K562 (cell line): ENCODE data around the gene STAB1. TPM values are rescaled to one million over a fixed set of nuclear protein-coding genes. Genes with fewer than 3 reads are reported as not detected.
A peak's percentile ranks its signal among the peaks of the same experiment; 100 is the strongest.

Experiments used
- ATAC-seq: fragments of 200-7000 bp; cut with Tn5 transposase; 3 replicates; pipeline ENCODE4 v1.9.1; 2020; ENCODE audit warnings: moderate library complexity
- BruUV-seq: library from RNA; stranded (reverse); fragments of 400-500 nt; replicated peaks from 2 replicates; lab custom pipeline; 2021; lab: Mats Ljungman, UMichigan
- CTCF ChIA-PET: fragments of 300-600 bp; formaldehyde crosslinking; extraction: SDS; loops from one replicate; lab custom pipeline; 2021; ENCODE audit warnings: low intra/inter-chr PET ratio; lab: Yijun Ruan, JAX
- POLR2A ChIA-PET: fragments of 300-600, 350-650 bp; sonication (Branson Sonifier 250); formaldehyde crosslinking; extraction: SDS; loops from one replicate; lab custom pipeline; 2021; ENCODE audit warnings: antibody characterized with exemption, inconsistent platforms; lab: Yijun Ruan, JAX
- DNase-seq, 4 experiments: peaks; one replicate each; pipeline versions ENCODE4 v3.0.0 to v3.0.0-alpha.2; 2011 to 2018; ENCODE audit warnings: low spot score in 3 of 4, mixed read lengths in 3 of 4; ENCODE audit errors: extremely low read depth in 1 of 4
- FAIRE-seq: peaks from 2 replicates; lab custom pipeline; 2011; peaks lifted over from hg19 to GRCh38; lab: Jason Lieb, UNC
- H2AFZ ChIP-seq: 2 replicates; pipeline ENCODE4 v1.6.0; 2011; ENCODE audit warnings: low read depth, low read length, control low read depth, inconsistent platforms
- H3K27ac ChIP-seq: fragments of 200-600 bp; 3 replicates; pipeline ENCODE4 v1.8.0; 2011; ENCODE audit warnings: low read depth, mild to moderate bottlenecking, control low read depth, inconsistent platforms, low read length, moderate library complexity, mixed read lengths; ENCODE audit errors: extremely low read depth
- H3K27me3 ChIP-seq, 2 experiments: fragments of 300-600 bp in 1 of 2; 2 replicates in 1 of 2; 3 replicates in 1 of 2; pipeline versions ENCODE4 v1.6.0 to v1.8.0; 2011; ENCODE audit warnings: inconsistent platforms in 2 of 2, low read length in 2 of 2, mild to moderate bottlenecking in 1 of 2, mixed read lengths in 1 of 2, moderate library complexity in 1 of 2; ENCODE audit not compliant: control insufficient read depth in 2 of 2, insufficient read depth in 2 of 2
- H3K36me3 ChIP-seq: fragments of 300-600 bp; 3 replicates; pipeline ENCODE4 v1.8.0; 2011; ENCODE audit warnings: mild to moderate bottlenecking, low read length, inconsistent platforms; ENCODE audit not compliant: control insufficient read depth, insufficient read depth
- H3K4me1 ChIP-seq, 2 experiments: fragments of 200-600 bp in 1 of 2; replicated peaks in 1 of 2; 2 replicates in 1 of 2; 3 replicates in 1 of 2; pipeline versions ENCODE4 v1.5.1 to v1.8.0; 2011; ENCODE audit warnings: inconsistent platforms in 2 of 2, low read length in 2 of 2, mild to moderate bottlenecking in 1 of 2, mixed read lengths in 1 of 2, moderate library complexity in 1 of 2; ENCODE audit not compliant: control insufficient read depth in 2 of 2, insufficient read depth in 2 of 2
- H3K4me2 ChIP-seq: 2 replicates; pipeline ENCODE4 v1.6.1; 2011; ENCODE audit warnings: low read length, control low read depth, inconsistent platforms, mixed read lengths; ENCODE audit not compliant: insufficient read depth
- H3K4me3 ChIP-seq: fragments of 200-600 bp; sonication (generic), shearing (Covaris generic); 2 replicates; pipeline ENCODE4 v1.5.1; 2016; ENCODE audit warnings: control low read depth, inconsistent platforms
- H3K79me2 ChIP-seq: fragments of 200-600 bp; 3 replicates; pipeline ENCODE4 v1.8.0; 2011; ENCODE audit warnings: low read length, inconsistent platforms; ENCODE audit not compliant: control insufficient read depth, insufficient read depth
- H3K9ac ChIP-seq, 2 experiments: 2 replicates each; pipeline versions ENCODE4 v1.6.0 to v1.6.1; 2011; ENCODE audit warnings: low read depth in 2 of 2, low read length in 2 of 2, control low read depth in 1 of 2, inconsistent platforms in 1 of 2, mild to moderate bottlenecking in 1 of 2, mixed read lengths in 1 of 2; ENCODE audit not compliant: insufficient read depth in 1 of 2
- H3K9me1 ChIP-seq: one replicate; pipeline ENCODE4 v1.6.0; 2011; ENCODE audit warnings: inconsistent platforms, mild to moderate bottlenecking, low read length, moderate library complexity; ENCODE audit not compliant: control insufficient read depth, insufficient read depth
- H3K9me3 ChIP-seq: replicated peaks from 2 replicates; pipeline ENCODE4 v1.5.1; 2011; ENCODE audit warnings: low read depth, low read length, inconsistent platforms; ENCODE audit not compliant: control insufficient read depth, insufficient read depth
- H4K20me1 ChIP-seq: replicated peaks from 2 replicates; pipeline ENCODE4 v1.6.1; 2011; ENCODE audit warnings: low read length, inconsistent platforms, mixed read lengths; ENCODE audit not compliant: control insufficient read depth, insufficient read depth
- ETV5 ChIP-seq: sonication (generic); formaldehyde crosslinking; IDR thresholded peaks from 2 replicates; pipeline ENCODE4 v1.4.0; 2020; ENCODE audit warnings: low read depth, mild to moderate bottlenecking, missing genetic modification reagents
- PHB ChIP-seq: fragments of 250-450 bp; sonication (Bioruptor Pico); IDR thresholded peaks from 2 replicates; pipeline ENCODE4 v1.5.0; 2021
- REST ChIP-seq, 2 experiments: fragments of 450-650 bp; formaldehyde crosslinking in 1 of 2; IDR thresholded peaks; 2 replicates each; pipeline versions ENCODE4 v1.4.0 to v1.6.1; 2014 to 2020; ENCODE audit warnings: mild to moderate bottlenecking in 2 of 2, borderline replicate concordance in 1 of 2, low read depth in 1 of 2
- SPI1 ChIP-seq: IDR thresholded peaks from 2 replicates; pipeline ENCODE4 v1.6.1; 2011; ENCODE audit warnings: low read depth, low read length, control low read depth, borderline replicate concordance
- WGBS: fragments of 100-300 bp; shearing (Covaris generic); methylation state at CpG from one replicate; pipeline ENCODE4 v1.1.6; 2016; ENCODE audit warnings: low coverage, mixed read lengths; ENCODE audit not compliant: insufficient coverage; ENCODE audit errors: missing lambda C conversion rate; 5-methylcytosine and 5-hydroxymethylcytosine counted together
- in situ Hi-C: fragments of 300-500 bp; cut with MboI; formaldehyde crosslinking; loops from 4 replicates; pipeline ENCODE4 v1.15.0; 2018; ENCODE audit warnings: inconsistent platforms, mixed read lengths
- intact Hi-C: fragments of 100-400 bp; cut with micrococcal nuclease; formaldehyde crosslinking; loops from 2 replicates; pipeline ENCODE4 v1.14.2; 2022
- polyA plus RNA-seq, 8 experiments: library from polyadenylated mRNA; depleted of rRNA in 4 of 8; stranded (reverse) in 5 of 8; unstranded in 3 of 8; fragments of >200 nt; fragmentation: Nextera tagmentation in 2 of 8; fragmentation: Illumina TruSeq in 1 of 8; extraction: Ambion mirVana in 2 of 8; extraction: Trizol in 1 of 8; gene quantifications; 2 replicates each; pipeline versions ENCODE4 v1.2.1 to v1.2.3, GENCODE V29; 2011 to 2014; ENCODE audit warnings: inconsistent platforms in 1 of 8, missing spikeins in 1 of 8
- total RNA-seq, 7 experiments: library from RNA; depleted of rRNA in 6 of 7; stranded (reverse); fragments of >200 nt in 6 of 7; fragmentation: Illumina TruSeq in 2 of 7; extraction: Trizol in 2 of 7; gene quantifications; 2 replicates each; pipeline versions ENCODE4 v1.2.1 to v1.2.3, GENCODE V29; 2011 to 2021; ENCODE audit warnings: low replicate concordance in 1 of 7

STAB1 gene
- total and polyA plus RNA-seq, 9 of the 15 experiments (the other 6 are each of a cell fraction or from before 2014, with no cell fraction given): 0.20 to 3.9 (median 1.2) TPM

- CTCF ChIA-PET: no interaction called here
- FAIRE-seq (no peak), ATAC-seq (no peak), DNase-seq (no peak)
- POLR2A ChIA-PET: interaction anchor here (0.7 kb wide), 1 partner anchor 160 kb away, joined by 3 read pairs; no protein-coding TSS in a partner anchor
- intact Hi-C loops (no loop called here), in situ Hi-C loops (no loop called here)
- WGBS: 41% methylated on average over 5 of the region's 5 CpGs
- no peak overlapping the region; the same call in 2 of the 3 replicates for H3K27ac ChIP-seq
- no peaks in the 10 kb centered on the region for H3K27me3 ChIP-seq
- no peaks in the 10 kb centered on the region for H3K9me3 ChIP-seq
- peak overlapping the region; percentile 11 to 25; a peak in 3 of 4 replicates for H3K9ac ChIP-seq
- H3K4me2 ChIP-seq: peak overlapping the region; percentile 74
- H3K9me1 ChIP-seq: no peaks in the 10 kb centered on the region
- no TSS peak for BruUV-seq
- peaks cover 37% of the 10 kb centered on the region; the same call in 2 of the 3 replicates for H3K36me3 ChIP-seq
- peaks cover 19% of the 10 kb centered on the region for H4K20me1 ChIP-seq
- H3K4me3 ChIP-seq: peak overlapping the region; percentile 21; the same call in 1 of the 2 replicates
- peaks cover 23 to 27% of the 10 kb centered on the region in 2 experiments for H3K4me1 ChIP-seq
- H2AFZ ChIP-seq: no peak overlapping the region
- peaks cover 65% of the 10 kb centered on the region for H3K79me2 ChIP-seq
- TF ChIP-seq PHB (no peak), ETV5 (0 out of 2 replicates have a peak, but pooled peaks have one; percentile 46), SPI1 (peak; percentile 60; the same call in 1 of the 2 replicates)
- TF ChIP-seq, all 486 proteins: peak for 2
Observed at GRCh38 chr3:52539010-52539653, 44.0 kb downstream of the STAB1 start.

DNA sequence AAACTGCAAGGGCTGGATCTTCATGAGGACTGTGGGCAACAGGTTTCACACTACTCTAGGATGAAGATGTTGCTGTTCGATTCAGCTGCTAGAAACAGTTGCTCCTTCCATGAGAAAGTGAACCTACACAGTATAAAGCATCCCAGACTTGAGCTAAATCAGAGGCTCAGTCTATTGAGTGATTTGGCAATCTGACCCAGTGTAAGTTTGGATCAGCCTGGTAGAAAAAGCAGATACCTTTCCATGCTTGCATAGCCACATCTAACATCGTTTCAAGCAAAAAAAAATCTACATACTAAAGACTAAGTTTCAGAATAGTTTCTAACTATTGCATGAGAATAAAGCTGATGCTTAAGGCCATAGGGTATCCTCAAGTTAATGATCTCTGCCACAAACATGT is 45.9 kb downstream of the STAB1 start:
- intact Hi-C loops: no loop called here
- TF ChIP-seq REST (IDR thresholded peaks at IDR 0.05; ENCODE audit: borderline replicate concordance) (no peak), REST (CRISPR knock-in tag; IDR thresholded peaks at IDR 0.05; ENCODE audit: low read depth) (no peak)

More for the DNA sequence above, 45.9 kb downstream of the STAB1 start:
- no peak for DNase-seq
- no peak for ATAC-seq
- FAIRE-seq: no peak
- Histone ChIP-seq H3K36me3 (peaks cover 54% of the 10 kb centered on the region; the same call in 2 of the 3 replicates), H3K27ac (no peak overlapping the region), H4K20me1 (peaks cover 19% of the 10 kb centered on the region), H3K9me3 (no peaks in the 10 kb centered on the region), H3K4me2 (no peak overlapping the region), H2AFZ (no peak overlapping the region), H3K9ac (no peak overlapping the region), H3K4me3 (no peak overlapping the region), H3K27me3 (no peaks in the 10 kb centered on the region), H3K4me1 (peaks cover 13 to 15% of the 10 kb centered on the region in 2 experiments), H3K9me1 (no peaks in the 10 kb centered on the region), H3K79me2 (peaks cover 48% of the 10 kb centered on the region)
- in situ Hi-C loops: no loop called here
- no TSS peak for BruUV-seq
- WGBS: 89% methylated on average over 2 of the region's 2 CpGs
- POLR2A ChIA-PET: interaction anchor here (2.9 kb wide), 1 partner anchor 11 kb away, joined by 10 read pairs; no protein-coding TSS in a partner anchor
- CTCF ChIA-PET: no interaction called here
